ENCODE data around the gene ABO. TPM values are rescaled to one million over a fixed set of nuclear protein-coding genes. Genes with fewer than 3 reads are reported as not detected.

Gene ABO
- total and polyA plus RNA-seq, 9 of the 15 experiments (the other 6 are each of a cell fraction or from before 2014, with no cell fraction given), result 5.0 to 21.9 (median 11.9) TPM

- TF ChIP-seq HNRNPUL1 (IDR thresholded peaks at IDR 0.05; ENCODE audit: low read length), result no peak
- TF ChIP-seq CREM (IDR thresholded peaks at IDR 0.05; ENCODE audit: low read depth), result peak; percentile 50
- TF ChIP-seq FOXO4 (CRISPR knock-in tag; IDR thresholded peaks at IDR 0.05), result no peak
- no peak for TF ChIP-seq PCBP1 (IDR thresholded peaks at IDR 0.05; ENCODE audit: low read depth, low read length, poor library complexity, severe bottlenecking)
- peak; percentile 67; the same call in 1 of the 2 replicates for TF ChIP-seq KLF13 (tag; IDR thresholded peaks at IDR 0.05; ENCODE audit: borderline replicate concordance, low read depth)
- peak; percentile 65 for TF ChIP-seq GABPB1 (CRISPR knock-in tag; IDR thresholded peaks at IDR 0.05)
- TF ChIP-seq BRF1 (IDR thresholded peaks at IDR 0.05; ENCODE audit: borderline replicate concordance, extremely low read depth, insufficient read length), result no peak
- TF ChIP-seq MTF1 (CRISPR knock-in tag; IDR thresholded peaks at IDR 0.05; ENCODE audit: borderline replicate concordance), result no peak
- TF ChIP-seq EP300 (IDR thresholded peaks at IDR 0.05; ENCODE audit: low read length), result no peak
- TF ChIP-seq NONO (IDR thresholded peaks at IDR 0.05; ENCODE audit: low read depth in 2 of 2, low read length in 1 of 2), result no peak
- no peak for TF ChIP-seq ZNF717 (CRISPR knock-in tag; IDR thresholded peaks at IDR 0.05)
- TF ChIP-seq HCFC1 (IDR thresholded peaks at IDR 0.05; ENCODE audit: low read depth, low read length), result 0 out of 2 replicates have a peak, but pooled peaks have one; percentile 9
- no peak for TF ChIP-seq THRB (CRISPR knock-in tag; conservative IDR thresholded peaks at IDR 0.05)
- no peak for TF ChIP-seq RAD51 (IDR thresholded peaks at IDR 0.05; ENCODE audit: borderline replicate concordance, low read depth)
- 0 out of 2 replicates have a peak, but pooled peaks have one; percentile 22 for TF ChIP-seq ESRRA (IDR thresholded peaks at IDR 0.05; ENCODE audit: borderline replicate concordance, low read depth)
- no peak for TF ChIP-seq BRCA1 (IDR thresholded peaks at IDR 0.05)
- no peak for TF ChIP-seq BRCA1 (CRISPR knock-in tag; IDR thresholded peaks at IDR 0.05)
- no peak for TF ChIP-seq ZNF140 (CRISPR knock-in tag; IDR thresholded peaks at IDR 0.05)
- TF ChIP-seq MLLT1 (IDR thresholded peaks at IDR 0.05), result peak in 1 of 2 experiments; percentile 57; a peak in 1 of 4 replicates
- no peak for TF ChIP-seq E2F1 (CRISPR knock-in tag; IDR thresholded peaks at IDR 0.05)
- peak; percentile 25; the same call in 1 of the 2 replicates for TF ChIP-seq PKNOX1 (IDR thresholded peaks at IDR 0.05)
Measured at GRCh38 chr9:133238851-133239532, 36.0 kb downstream of the ABO start (continued).

Data from K562 (cell line).